ENCODE measurements around the gene SMIM1.

The SMIM1 gene

GRCh38 chr1:3753656-3754454, 18.7 kb upstream of the SMIM1 start:
- no peak for DNase-seq (ENCODE audit: low spot score)
- FAIRE-seq, result no peak

DNA sequence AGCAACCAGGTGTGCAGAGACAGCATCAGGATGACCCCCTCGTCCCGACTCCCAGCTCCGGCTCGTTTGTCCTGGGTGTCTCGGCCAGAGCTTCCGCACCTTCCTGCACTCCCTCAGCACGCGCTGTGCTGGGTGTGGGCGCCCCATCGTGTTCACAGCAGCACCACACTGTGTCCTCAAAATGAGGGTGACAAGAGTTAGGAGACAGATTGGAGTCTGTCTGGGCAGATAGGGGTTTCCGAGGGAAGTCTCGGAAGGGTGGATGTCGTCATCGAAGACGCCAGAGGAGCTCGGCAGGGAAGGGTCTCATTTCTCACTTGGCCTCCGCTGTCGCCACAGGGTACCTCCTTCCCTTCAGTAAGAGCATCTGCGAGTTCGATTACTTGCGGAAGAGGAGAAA, 16.2 kb upstream of the SMIM1 start:
- FAIRE-seq (no peak), DNase-seq (ENCODE audit: low spot score) (no peak)

GRCh38 chr1:3759164-3759563, 13.4 kb upstream of the SMIM1 start:
- no peak for DNase-seq (ENCODE audit: low spot score)
- no peak for FAIRE-seq

DNA sequence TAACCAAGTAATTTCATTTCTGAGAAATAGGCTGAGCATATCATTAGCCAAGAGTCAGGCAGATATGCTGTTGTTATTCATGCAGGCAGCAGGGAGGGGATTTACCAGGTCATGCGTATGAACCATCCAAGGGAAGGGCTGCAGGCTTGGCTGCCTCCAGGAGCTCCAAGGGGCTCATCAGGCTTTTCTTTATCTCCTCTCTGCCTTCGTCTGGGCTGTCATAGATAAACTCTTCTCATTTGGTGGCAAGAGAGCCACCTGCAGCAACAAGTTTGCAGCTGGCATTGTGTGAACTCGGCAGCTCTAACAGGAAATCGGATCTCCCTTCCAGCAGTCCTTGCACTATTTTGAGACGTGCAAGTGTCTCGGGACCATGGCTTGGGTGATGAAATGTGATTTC, 12.8 kb upstream of the SMIM1 start:
- no peak for DNase-seq (ENCODE audit: low spot score)
- FAIRE-seq, result no peak

GRCh38 chr1:3761296-3762010, 11.1 kb upstream of the SMIM1 start:
- no peak for FAIRE-seq
- DNase-seq (ENCODE audit: low spot score), result no peak

DNA sequence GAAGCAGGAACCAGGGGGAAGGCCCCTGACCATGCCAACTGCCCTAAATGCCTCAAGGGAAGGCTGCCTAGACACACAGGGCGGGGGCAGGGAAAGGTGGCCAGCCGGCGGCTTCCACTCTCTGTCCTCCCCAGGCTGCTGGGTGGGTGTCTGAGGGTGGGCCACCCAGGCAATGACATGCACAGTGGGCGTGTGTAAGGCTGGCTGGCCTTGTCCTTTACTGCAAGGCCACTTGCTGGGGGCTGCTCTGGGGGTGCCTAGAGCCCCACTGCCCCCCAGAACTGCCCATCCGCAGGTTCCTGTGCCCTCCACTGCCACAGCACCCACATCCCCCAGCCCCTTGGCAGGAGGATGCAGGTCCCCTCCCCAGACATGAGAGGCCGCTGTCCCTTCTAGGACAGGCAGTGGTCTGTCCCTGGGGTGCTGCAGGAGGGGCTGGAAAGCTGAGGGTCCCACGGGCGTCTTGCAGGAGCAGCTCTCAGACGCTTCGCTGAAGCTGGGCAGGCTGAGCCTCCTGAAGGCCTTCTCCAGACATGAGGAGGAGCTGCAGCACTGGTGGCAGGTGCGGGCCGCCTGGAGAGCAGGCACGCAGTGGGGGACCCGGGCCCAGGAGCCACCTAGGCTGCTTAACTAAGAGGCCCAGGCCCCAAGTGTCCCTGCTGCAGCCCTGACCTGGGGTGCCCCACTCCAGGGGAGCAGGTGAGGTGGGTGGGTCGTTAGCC, 10.2 kb upstream of the SMIM1 start:
- FAIRE-seq, result no peak
- DNase-seq (ENCODE audit: low spot score), result no peak

DNA sequence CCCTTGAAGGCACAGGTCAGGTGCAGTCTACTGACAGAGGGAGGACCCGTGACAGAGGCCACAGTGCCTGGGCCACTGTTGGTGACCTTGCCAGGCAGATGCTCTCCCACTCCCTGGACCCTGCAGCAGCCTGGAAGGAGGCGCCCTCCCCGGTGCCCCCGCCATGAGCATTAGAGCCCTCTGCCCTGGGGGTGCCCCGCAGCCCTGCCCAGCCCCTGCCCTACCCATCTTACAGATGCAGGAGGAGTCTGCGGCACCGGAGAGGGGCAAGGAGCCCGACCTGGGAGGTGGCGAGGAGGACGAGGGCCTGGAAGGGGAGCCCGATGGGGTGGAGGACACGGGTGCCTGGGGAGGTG, 9.7 kb upstream of the SMIM1 start:
- DNase-seq (ENCODE audit: low spot score) (no peak), FAIRE-seq (no peak)

GRCh38 chr1:3763351-3764125, 9.0 kb upstream of the SMIM1 start:
- FAIRE-seq, result no peak

GRCh38 chr1:3767328-3767925, 5.1 kb upstream of the SMIM1 start:
- FAIRE-seq (no peak), DNase-seq (ENCODE audit: low spot score) (no peak)

More at GRCh38 chr1:3763351-3764125, 9.0 kb upstream of the SMIM1 start:
- no peak for DNase-seq (ENCODE audit: low spot score)

- no peak for DNase-seq (ENCODE audit: low spot score)
- FAIRE-seq, result no peak
Measured at GRCh38 chr1:3768811-3769390, 3.6 kb upstream of the SMIM1 start.

GRCh38 chr1:3770047-3770765, 2.3 kb upstream of the SMIM1 start:
- no peak for FAIRE-seq
- no peak for DNase-seq (ENCODE audit: low spot score)

- FAIRE-seq, result no peak
- DNase-seq (ENCODE audit: low spot score), result no peak
Measured at GRCh38 chr1:3771108-3772026, 1.2 kb upstream of the SMIM1 start.

DNA sequence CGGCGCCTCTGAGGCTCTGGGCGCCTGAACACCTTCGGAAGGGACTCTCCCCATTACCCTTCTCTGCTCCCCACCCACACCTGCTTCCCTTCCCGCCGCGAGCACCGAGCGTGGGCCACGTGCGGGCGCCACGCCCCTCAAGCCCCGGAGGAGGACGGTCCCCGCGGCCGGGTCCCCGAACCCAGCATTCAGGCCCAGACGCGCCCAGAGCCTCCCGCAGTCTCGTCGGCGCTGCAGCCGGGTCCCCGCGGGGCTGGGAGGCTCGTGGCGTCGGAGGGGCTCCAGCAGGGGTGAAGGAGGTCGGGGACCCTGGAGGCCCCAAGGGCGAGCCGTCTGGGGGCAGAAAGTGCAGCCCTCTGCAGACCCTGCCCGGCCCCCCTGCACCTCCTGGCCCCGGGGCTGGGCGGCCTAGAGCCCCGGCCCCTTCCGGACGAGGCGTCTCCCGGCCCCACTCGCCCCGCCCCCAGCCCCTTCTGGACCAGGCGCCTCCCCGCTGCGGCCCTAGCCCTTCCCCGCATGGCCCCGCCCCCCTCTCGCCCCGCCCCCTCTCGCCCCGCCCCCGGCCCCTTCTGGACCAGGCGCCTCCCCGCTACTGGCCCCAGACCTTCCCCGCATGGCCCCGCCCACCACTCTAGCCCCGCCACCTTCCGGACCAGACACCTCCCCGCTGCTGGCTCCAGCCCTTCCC, 378 bp upstream of the SMIM1 start:
- FAIRE-seq, result no peak
- DNase-seq (ENCODE audit: low spot score), result peak; percentile 96

- no peak for DNase-seq (ENCODE audit: low spot score)
- no peak for FAIRE-seq
Measured at GRCh38 chr1:3773572-3774275, 1.2 kb downstream of the SMIM1 start.

DNA sequence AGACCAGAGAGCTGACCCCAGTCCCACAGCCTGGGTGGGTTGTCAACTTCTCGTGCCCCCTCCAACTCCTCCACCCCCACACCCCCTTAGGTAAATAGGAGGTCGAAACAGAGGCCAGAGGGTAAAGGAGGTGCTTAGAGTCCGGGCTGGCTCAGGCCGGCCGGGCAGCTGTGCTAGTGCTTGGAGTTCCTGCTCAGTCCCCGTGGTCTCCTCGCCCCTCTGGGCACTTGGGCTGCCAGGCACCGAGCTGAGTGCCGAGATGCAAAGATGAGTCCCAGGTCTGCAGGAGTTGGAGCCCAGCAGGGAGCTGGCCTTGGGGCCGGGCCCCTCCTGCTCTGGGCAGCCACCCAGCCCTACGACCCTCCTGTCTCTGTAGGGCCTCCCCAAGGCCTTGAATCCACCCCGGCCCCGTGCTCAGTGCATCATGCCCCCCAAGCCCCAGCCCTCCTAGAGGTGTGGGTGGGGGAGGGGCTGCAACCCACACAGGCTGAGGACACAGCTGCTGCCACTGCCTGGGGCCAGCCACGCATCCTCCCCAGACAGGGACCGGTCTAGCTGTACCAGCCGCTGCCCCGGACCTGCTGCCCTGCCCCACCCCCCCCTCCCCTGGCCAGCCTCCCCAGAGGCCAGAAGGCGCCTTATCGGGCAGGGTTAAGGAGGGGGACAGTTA, 1.9 kb downstream of the SMIM1 start:
- DNase-seq (ENCODE audit: low spot score) (no peak), FAIRE-seq (no peak)

- DNase-seq (ENCODE audit: low spot score), result no peak
Measured at GRCh38 chr1:3774946-3775489, 2.5 kb downstream of the SMIM1 start.

More at GRCh38 chr1:3774946-3775489, 2.5 kb downstream of the SMIM1 start:
- no peak for FAIRE-seq

Data from urothelium cell line (cell line).